Measurements from ENCODE around the gene CENPP. TPM values are rescaled to one million over a fixed set of nuclear protein-coding genes. Genes with fewer than 3 reads are reported as not detected.

CENPP gene
- total RNA-seq, 1 donor, result 5.4 TPM

GRCh38 chr9:92425474-92425873 is 99.7 kb downstream of the CENPP start:
- no peak overlapping the region for H3K4me2 ChIP-seq (ENCODE audit: insufficient read depth, low read length)
- H3K27me3 ChIP-seq (ENCODE audit: insufficient read depth, low read length), result no peaks in the 10 kb centered on the region
- peak overlapping the region; percentile 78 for H2AFZ ChIP-seq (ENCODE audit: low read length)
- peak; percentile 37 for DNase-seq (ENCODE audit: insufficient read length, low spot score, missing footprints)
- H3K27ac ChIP-seq (ENCODE audit: low read depth, low read length), result no peak overlapping the region
- H3K4me3 ChIP-seq (ENCODE audit: insufficient read depth, low read length), result no peak overlapping the region
- no peaks in the 10 kb centered on the region for H3K36me3 ChIP-seq (ENCODE audit: insufficient read depth, low read length)
- H3K4me1 ChIP-seq (ENCODE audit: insufficient read depth, low read length), result no peaks in the 10 kb centered on the region
- H4K20me1 ChIP-seq (ENCODE audit: insufficient read depth, low read length), result no peaks in the 10 kb centered on the region
- H3K79me2 ChIP-seq (ENCODE audit: insufficient read depth, low read length), result no peaks in the 10 kb centered on the region
- no peaks in the 10 kb centered on the region for H3K9me3 ChIP-seq (ENCODE audit: low read depth, low read length)
- TF ChIP-seq CTCF (IDR thresholded peaks at IDR 0.05; ENCODE audit: extremely low read depth, low read depth, low read length), result no peak

GRCh38 chr9:92426501-92427145 is 100.9 kb downstream of the CENPP start:
- DNase-seq (ENCODE audit: insufficient read length, low spot score, missing footprints), result no peak

DNA sequence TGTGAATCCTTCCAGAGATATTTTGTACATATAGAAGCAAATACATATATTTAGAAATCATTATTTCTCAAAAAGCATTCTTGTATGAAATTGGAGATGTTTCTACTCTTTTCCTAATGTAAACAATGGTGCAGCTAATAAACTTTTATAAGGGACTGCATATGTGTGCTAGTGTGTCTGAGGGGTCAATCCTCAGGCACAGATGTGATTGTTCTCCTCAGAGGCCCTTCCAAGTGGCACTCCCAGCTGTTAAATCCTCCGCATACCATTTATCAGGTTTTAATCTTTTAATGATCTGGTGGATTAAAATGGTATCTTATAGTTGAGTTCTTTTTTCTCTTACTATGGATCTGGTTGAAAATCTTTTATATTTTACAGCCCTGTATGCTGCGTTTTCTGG is 104.1 kb downstream of the CENPP start:
- H3K4me3 ChIP-seq (ENCODE audit: insufficient read depth, low read length), result no peak overlapping the region
- no peak for DNase-seq (ENCODE audit: insufficient read length, low spot score, missing footprints)
- H3K4me2 ChIP-seq (ENCODE audit: insufficient read depth, low read length), result no peak overlapping the region
- no peaks in the 10 kb centered on the region for H3K36me3 ChIP-seq (ENCODE audit: insufficient read depth, low read length)
- no peaks in the 10 kb centered on the region for H3K27me3 ChIP-seq (ENCODE audit: insufficient read depth, low read length)
- H3K4me1 ChIP-seq (ENCODE audit: insufficient read depth, low read length), result no peaks in the 10 kb centered on the region
- no peak for TF ChIP-seq CTCF (IDR thresholded peaks at IDR 0.05; ENCODE audit: extremely low read depth, low read depth, low read length)
- H4K20me1 ChIP-seq (ENCODE audit: insufficient read depth, low read length), result no peaks in the 10 kb centered on the region
- H3K27ac ChIP-seq (ENCODE audit: low read depth, low read length), result no peak overlapping the region
- H2AFZ ChIP-seq (ENCODE audit: low read length), result no peak overlapping the region
- H3K79me2 ChIP-seq (ENCODE audit: insufficient read depth, low read length), result no peaks in the 10 kb centered on the region
- no peaks in the 10 kb centered on the region for H3K9me3 ChIP-seq (ENCODE audit: low read depth, low read length)

More at GRCh38 chr9:92426501-92427145, 100.9 kb downstream of the CENPP start:
- peak overlapping the region; percentile 78 for H2AFZ ChIP-seq (ENCODE audit: low read length)
- no peaks in the 10 kb centered on the region for H3K27me3 ChIP-seq (ENCODE audit: insufficient read depth, low read length)
- H3K4me3 ChIP-seq (ENCODE audit: insufficient read depth, low read length), result no peak overlapping the region
- no peaks in the 10 kb centered on the region for H3K36me3 ChIP-seq (ENCODE audit: insufficient read depth, low read length)
- H3K79me2 ChIP-seq (ENCODE audit: insufficient read depth, low read length), result no peaks in the 10 kb centered on the region
- H3K4me2 ChIP-seq (ENCODE audit: insufficient read depth, low read length), result no peak overlapping the region
- TF ChIP-seq CTCF (IDR thresholded peaks at IDR 0.05; ENCODE audit: extremely low read depth, low read depth, low read length), result no peak
- no peaks in the 10 kb centered on the region for H3K4me1 ChIP-seq (ENCODE audit: insufficient read depth, low read length)
- no peaks in the 10 kb centered on the region for H4K20me1 ChIP-seq (ENCODE audit: insufficient read depth, low read length)
- no peaks in the 10 kb centered on the region for H3K9me3 ChIP-seq (ENCODE audit: low read depth, low read length)
- H3K27ac ChIP-seq (ENCODE audit: low read depth, low read length), result no peak overlapping the region

DNA sequence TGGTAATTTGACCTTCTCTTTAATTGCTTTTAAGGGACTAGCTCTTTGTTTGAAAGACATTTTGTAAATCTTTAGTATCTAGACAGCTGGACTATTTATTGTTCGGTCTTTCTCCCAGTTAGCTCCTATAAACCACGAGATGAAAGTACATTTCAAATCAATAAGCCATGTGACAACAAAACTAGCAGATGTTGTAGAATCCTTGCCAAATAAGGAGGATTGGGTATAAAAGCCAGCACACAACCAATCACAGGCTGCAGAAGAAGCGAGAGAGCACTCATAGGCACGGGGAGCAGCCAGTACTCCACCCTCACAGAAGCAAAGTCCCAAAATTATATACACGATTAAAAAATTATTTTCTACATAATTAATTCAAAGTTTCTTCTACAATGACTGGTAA is 106.6 kb downstream of the CENPP start:
- H3K4me2 ChIP-seq (ENCODE audit: insufficient read depth, low read length), result no peak overlapping the region
- H3K27ac ChIP-seq (ENCODE audit: low read depth, low read length), result no peak overlapping the region
- H3K9me3 ChIP-seq (ENCODE audit: low read depth, low read length), result no peaks in the 10 kb centered on the region
- H3K27me3 ChIP-seq (ENCODE audit: insufficient read depth, low read length), result no peaks in the 10 kb centered on the region
- DNase-seq (ENCODE audit: insufficient read length, low spot score, missing footprints), result no peak
- H4K20me1 ChIP-seq (ENCODE audit: insufficient read depth, low read length), result no peaks in the 10 kb centered on the region
- H2AFZ ChIP-seq (ENCODE audit: low read length), result no peak overlapping the region
- H3K4me1 ChIP-seq (ENCODE audit: insufficient read depth, low read length), result no peaks in the 10 kb centered on the region
- H3K79me2 ChIP-seq (ENCODE audit: insufficient read depth, low read length), result no peaks in the 10 kb centered on the region
- H3K4me3 ChIP-seq (ENCODE audit: insufficient read depth, low read length), result no peak overlapping the region
- no peak for TF ChIP-seq CTCF (IDR thresholded peaks at IDR 0.05; ENCODE audit: extremely low read depth, low read depth, low read length)
- H3K36me3 ChIP-seq (ENCODE audit: insufficient read depth, low read length), result no peaks in the 10 kb centered on the region

All from osteoblast (primary cell).